BJ (cell line): Measurements from ENCODE around the gene COG2. TPM values are rescaled to one million over a fixed set of nuclear protein-coding genes. Genes with fewer than 3 reads are reported as not detected.

Experiments
- CTCF ChIA-PET: fragments of 350-600 bp; formaldehyde crosslinking; extraction: SDS; loops from one replicate; lab custom pipeline; 2021; ENCODE audit warnings: antibody characterized with exemption, inconsistent platforms; lab: Yijun Ruan, JAX
- POLR2A ChIA-PET: fragments of 300-600 bp; sonication (Branson Sonifier 250); formaldehyde crosslinking; extraction: SDS; loops from one replicate; lab custom pipeline; 2021; ENCODE audit warnings: antibody characterized with exemption; lab: Charles Lee
- DNase-seq: peaks from one replicate; pipeline ENCODE4 v3.0.0-alpha.2; 2011; ENCODE audit warnings: low read depth
- H3K27me3 ChIP-seq: 2 replicates; pipeline ENCODE4 v1.6.0; 2011; ENCODE audit warnings: low read length; ENCODE audit not compliant: control insufficient read depth, insufficient read depth
- H3K36me3 ChIP-seq: 2 replicates; pipeline ENCODE4 v1.5.1; 2011; ENCODE audit warnings: low read length; ENCODE audit not compliant: control insufficient read depth, insufficient read depth
- H3K4me3 ChIP-seq: 2 replicates; pipeline ENCODE4 v1.5.1; 2011; ENCODE audit warnings: low read depth, mild to moderate bottlenecking, control low read depth, low read length
- CTCF ChIP-seq: IDR thresholded peaks from 2 replicates; pipeline ENCODE4 v1.5.1; 2011; ENCODE audit warnings: low read depth, mild to moderate bottlenecking, control low read depth, inconsistent platforms, low read length, moderate library complexity; ENCODE audit not compliant: insufficient read depth
- polyA plus RNA-seq: library from polyadenylated mRNA; depleted of rRNA; stranded (reverse); fragments of >200 nt; gene quantifications from 2 replicates; pipeline ENCODE4 v1.2.3, GENCODE V29; 2011

COG2 gene
- polyA plus RNA-seq, 1 experiment, result 12.0 TPM

GRCh38 chr1:230701895-230702768 lies 59.9 kb downstream of the COG2 start:
- Histone ChIP-seq H3K36me3 (no peaks in the 10 kb centered on the region), H3K4me3 (no peak overlapping the region), H3K27me3 (peaks cover 1% of the 10 kb centered on the region; the same call in 1 of the 2 replicates)
- no peak for DNase-seq
- POLR2A ChIA-PET, result no interaction called here
- TF ChIP-seq CTCF, result no peak
- CTCF ChIA-PET, result no interaction called here

GRCh38 chr1:230702934-230703678 lies 60.8 kb downstream of the COG2 start:
- DNase-seq, result no peak
- ChIA-PET POLR2A (no interaction called here), CTCF (no interaction called here)
- Histone ChIP-seq H3K36me3 (no peaks in the 10 kb centered on the region), H3K27me3 (peaks cover 1% of the 10 kb centered on the region; the same call in 1 of the 2 replicates), H3K4me3 (no peak overlapping the region)
- no peak for TF ChIP-seq CTCF

- Histone ChIP-seq H3K4me3 (no peak overlapping the region), H3K27me3 (peaks cover 1% of the 10 kb centered on the region; the same call in 1 of the 2 replicates), H3K36me3 (no peaks in the 10 kb centered on the region)
- POLR2A ChIA-PET, result no interaction called here
- no peak for DNase-seq
- TF ChIP-seq CTCF, result no peak
- CTCF ChIA-PET, result no interaction called here
These were observed 61.6 kb downstream of the COG2 start for GRCh38 chr1:230703679-230704385.

GRCh38 chr1:230704830-230705229 lies 62.5 kb downstream of the COG2 start:
- ChIA-PET POLR2A (no interaction called here), CTCF (no interaction called here)

More at GRCh38 chr1:230704830-230705229, 62.5 kb downstream of the COG2 start:
- no peak for DNase-seq
- Histone ChIP-seq H3K36me3 (no peaks in the 10 kb centered on the region), H3K27me3 (peaks cover 1% of the 10 kb centered on the region; the same call in 1 of the 2 replicates), H3K4me3 (no peak overlapping the region)
- TF ChIP-seq CTCF, result no peak
